GM23338 (cell line): ENCODE measurements around the gene NUMB. TPM values are rescaled to one million over a fixed set of nuclear protein-coding genes. Genes with fewer than 3 reads are reported as not detected.

Source experiments
- ATAC-seq: fragments of 200-7000 bp; cut with Tn5 transposase; 3 replicates; pipeline ENCODE4 v1.9.1; 2020
- DNase-seq: peaks from one replicate; pipeline ENCODE4 v3.0.0-alpha.2; 2015; ENCODE audit warnings: low spot score
- H2AFZ ChIP-seq: fragments of 200-600 bp; sonication (generic); 2 replicates; pipeline ENCODE4 v1.8.0; 2016; ENCODE audit warnings: antibody characterized with exemption, mild to moderate bottlenecking, moderate library complexity
- H3F3A ChIP-seq: fragments of 200-600 bp; sonication (generic); replicated peaks from 2 replicates; pipeline ENCODE4 v1.8.0; 2017; ENCODE audit warnings: antibody characterized with exemption, mixed run types, low read depth
- H3K27ac ChIP-seq: fragments of 200-600 bp; sonication (generic); 2 replicates; pipeline ENCODE4 v1.6.1; 2016; ENCODE audit warnings: low read depth
- H3K27me3 ChIP-seq: fragments of 200-600 bp; sonication (generic); 2 replicates; pipeline ENCODE4 v1.8.0; 2016; ENCODE audit warnings: mild to moderate bottlenecking, mixed run types, moderate library complexity; ENCODE audit not compliant: insufficient read depth
- H3K36me3 ChIP-seq: fragments of 200-600 bp; sonication (generic); 2 replicates; pipeline ENCODE4 v1.8.0; 2016; ENCODE audit warnings: mild to moderate bottlenecking; ENCODE audit not compliant: insufficient read depth
- H3K4me1 ChIP-seq: fragments of 200-600 bp; sonication (generic); 2 replicates; pipeline ENCODE4 v1.8.0; 2016; ENCODE audit warnings: mild to moderate bottlenecking, moderate library complexity; ENCODE audit not compliant: insufficient read depth
- H3K4me2 ChIP-seq: fragments of 200-600 bp; sonication (generic); 2 replicates; pipeline ENCODE4 v1.7.1; 2017; ENCODE audit warnings: mixed run types
- H3K4me3 ChIP-seq: fragments of 200-600 bp; sonication (generic); 2 replicates; pipeline ENCODE4 v1.6.1; 2016; ENCODE audit warnings: mixed run types
- H3K79me2 ChIP-seq: fragments of 200-600 bp; sonication (generic); replicated peaks from 2 replicates; pipeline ENCODE4 v1.8.0; 2017; ENCODE audit warnings: mild to moderate bottlenecking; ENCODE audit not compliant: insufficient read depth
- H3K9me2 ChIP-seq: fragments of 200-600 bp; sonication (generic); 2 replicates; pipeline ENCODE4 v1.8.0; 2017; ENCODE audit not compliant: insufficient read depth
- H4K20me1 ChIP-seq: fragments of 200-600 bp; sonication (generic); replicated peaks from 2 replicates; pipeline ENCODE4 v1.8.0; 2017; ENCODE audit warnings: mild to moderate bottlenecking; ENCODE audit not compliant: insufficient read depth
- H3K27ac Mint-ChIP-seq: 2 replicates; pipeline ENCODE4 v1.8.0; 2020; ENCODE audit warnings: inconsistent platforms, mild to moderate bottlenecking, moderate library complexity, mixed read lengths
- H3K27me3 Mint-ChIP-seq: 3 replicates; pipeline ENCODE4 v1.8.0; 2022; ENCODE audit warnings: low read depth, mild to moderate bottlenecking, moderate library complexity, mixed read lengths, inconsistent platforms; ENCODE audit not compliant: insufficient read depth, poor library complexity
- H3K36me3 Mint-ChIP-seq: 3 replicates; pipeline ENCODE4 v1.8.0; 2021; ENCODE audit warnings: low read depth, mild to moderate bottlenecking, inconsistent platforms, moderate library complexity, mixed read lengths
- H3K4me1 Mint-ChIP-seq: 3 replicates; pipeline ENCODE4 v1.8.0; 2020; ENCODE audit warnings: mild to moderate bottlenecking, inconsistent platforms, mixed read lengths
- H3K4me3 Mint-ChIP-seq: 3 replicates; pipeline ENCODE4 v1.8.0; 2021; ENCODE audit warnings: moderate library complexity, mild to moderate bottlenecking, inconsistent platforms, mixed read lengths
- H3K9me3 Mint-ChIP-seq: 3 replicates; pipeline ENCODE4 v1.8.0; 2020; ENCODE audit warnings: moderate library complexity, mild to moderate bottlenecking, inconsistent platforms, mixed read lengths
- ZNF331 ChIP-seq: fragments of 250-450 bp; sonication (Bioruptor Pico); IDR thresholded peaks from 2 replicates; pipeline ENCODE4 v1.5.0; 2020; ENCODE audit warnings: low read depth, mild to moderate bottlenecking, moderate library complexity
- ZNF462 ChIP-seq: fragments of 250-450 bp; sonication (Bioruptor Pico); IDR thresholded peaks from 2 replicates; pipeline ENCODE4 v1.5.0; 2020; ENCODE audit warnings: mild to moderate bottlenecking, moderate library complexity
- polyA plus RNA-seq: library from polyadenylated mRNA; unstranded; fragments of >200 nt; fragmentation: Nextera tagmentation; extraction: Ambion mirVana; gene quantifications from 2 replicates; pipeline ENCODE4 v1.2.1, GENCODE V29; 2016
- total RNA-seq: library from RNA; depleted of rRNA; stranded (reverse); fragments of >200 nt; shearing (Covaris generic); gene quantifications from 2 replicates; pipeline ENCODE4 v1.2.3, GENCODE V29; 2014
- TF ChIP-seq, protein P1 (sequence below), 2 experiments: fragments of 200-600 bp in 1 of 2; sonication (generic) in 1 of 2; conservative IDR thresholded peaks; 2 replicates each; pipeline versions ENCODE4 v1.5.1 to v1.6.1; 2016 to 2017; ENCODE audit warnings: antibody characterized with exemption in 2 of 2, low read depth in 2 of 2, mild to moderate bottlenecking in 2 of 2, moderate library complexity in 1 of 2

Gene NUMB
- total and polyA plus RNA-seq, 2 experiments from 2014 or later: 32.1 to 36.7 TPM

DNA sequence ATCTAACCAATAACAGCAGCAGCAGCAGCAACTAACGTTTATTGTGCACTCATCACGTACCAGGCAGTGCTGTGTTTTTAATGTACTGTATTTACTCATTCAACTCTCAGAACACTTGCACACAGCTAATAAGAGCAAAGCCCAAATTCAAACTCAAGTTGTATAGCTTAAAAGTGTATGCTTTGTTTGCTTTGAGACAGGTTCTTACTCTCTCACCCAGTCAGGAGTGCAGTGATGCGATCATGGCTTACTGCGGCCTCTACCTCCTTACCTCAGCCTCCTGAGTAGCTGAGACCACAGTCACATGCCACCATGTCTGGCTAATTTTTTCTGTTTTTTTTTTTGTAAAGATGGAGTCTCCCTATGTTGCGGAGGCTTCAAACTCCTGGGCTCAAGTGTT is 115.7 kb downstream of the NUMB start:
- H4K20me1 ChIP-seq: peaks cover 11% of the 10 kb centered on the region
- H3K9me2 ChIP-seq: no peaks in the 10 kb centered on the region
- H3K36me3 ChIP-seq: no peaks in the 10 kb centered on the region
- Mint-ChIP-seq H3K9me3 (no peaks in the 10 kb centered on the region), H3K27ac (no peak overlapping the region), H3K4me3 (no peak overlapping the region), H3K4me1 (peaks cover 11% of the 10 kb centered on the region), H3K36me3 (no peaks in the 10 kb centered on the region), H3K27me3 (no peaks in the 10 kb centered on the region)
- H3K27me3 ChIP-seq: no peaks in the 10 kb centered on the region
- no peaks in the 10 kb centered on the region; the same call in 1 of the 2 replicates for H3K79me2 ChIP-seq
- H3K4me3 ChIP-seq: no peak overlapping the region
- DNase-seq (no peak), ATAC-seq (no peak)
- H3F3A ChIP-seq: no peaks in the 10 kb centered on the region
- no peak overlapping the region for H2AFZ ChIP-seq
- no peak overlapping the region for H3K27ac ChIP-seq
- H3K4me1 ChIP-seq: peaks cover 7% of the 10 kb centered on the region
- no peak overlapping the region for H3K4me2 ChIP-seq
- no peak for TF ChIP-seq ZNF462 (CRISPR knock-in tag)

DNA sequence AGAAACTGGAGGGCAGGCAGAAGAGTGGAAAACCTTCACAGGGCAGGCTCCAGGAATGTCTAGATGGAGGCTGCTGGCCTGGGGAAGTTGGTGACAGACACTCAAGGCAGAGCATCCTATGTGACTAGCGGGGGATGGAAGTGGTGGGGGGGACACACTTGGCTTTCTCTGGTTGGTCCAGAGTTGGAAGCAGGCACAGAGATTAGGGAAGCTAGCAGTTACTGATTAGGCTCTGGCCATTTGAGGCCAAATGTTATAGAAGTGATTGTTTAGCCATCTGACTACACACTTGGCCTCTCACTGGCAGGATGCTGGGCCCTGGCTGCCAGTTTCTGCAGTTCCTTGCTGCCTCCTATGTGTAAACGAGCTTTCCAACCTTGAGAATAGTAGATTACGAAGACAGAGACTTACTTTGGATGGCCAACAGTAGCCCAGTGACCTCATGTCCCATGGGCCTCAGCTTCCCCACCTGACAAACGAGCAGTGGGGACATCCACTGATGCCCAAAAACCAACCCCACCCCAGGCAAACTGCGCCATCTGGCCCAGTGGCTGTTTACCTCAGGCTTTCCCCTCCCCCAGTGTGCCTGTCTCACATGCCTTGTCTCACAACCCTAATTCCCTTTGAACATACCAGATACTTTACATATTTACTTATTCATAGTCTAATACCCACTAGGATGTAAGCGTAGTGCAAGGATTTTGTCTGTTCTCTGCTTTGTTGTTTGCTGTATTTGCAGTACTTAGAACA is 118.3 kb downstream of the NUMB start:
- Histone ChIP-seq H3F3A (no peaks in the 10 kb centered on the region), H3K79me2 (no peaks in the 10 kb centered on the region; the same call in 1 of the 2 replicates), H3K9me2 (no peaks in the 10 kb centered on the region), H4K20me1 (peaks cover 7% of the 10 kb centered on the region; the same call in 1 of the 2 replicates), H3K36me3 (no peaks in the 10 kb centered on the region), H3K4me1 (peaks cover 7% of the 10 kb centered on the region), H2AFZ (no peak overlapping the region), H3K27me3 (no peaks in the 10 kb centered on the region), H3K4me3 (no peak overlapping the region), H3K4me2 (no peak overlapping the region), H3K27ac (no peak overlapping the region)
- Mint-ChIP-seq H3K27ac (no peak overlapping the region), H3K27me3 (no peaks in the 10 kb centered on the region), H3K36me3 (no peaks in the 10 kb centered on the region; the same call in 2 of the 3 replicates), H3K4me1 (peaks cover 11% of the 10 kb centered on the region), H3K4me3 (no peak overlapping the region), H3K9me3 (no peaks in the 10 kb centered on the region)
- peak; percentile 58 for ATAC-seq
- peak; percentile 17 for DNase-seq
- TF ChIP-seq, protein P1, sequence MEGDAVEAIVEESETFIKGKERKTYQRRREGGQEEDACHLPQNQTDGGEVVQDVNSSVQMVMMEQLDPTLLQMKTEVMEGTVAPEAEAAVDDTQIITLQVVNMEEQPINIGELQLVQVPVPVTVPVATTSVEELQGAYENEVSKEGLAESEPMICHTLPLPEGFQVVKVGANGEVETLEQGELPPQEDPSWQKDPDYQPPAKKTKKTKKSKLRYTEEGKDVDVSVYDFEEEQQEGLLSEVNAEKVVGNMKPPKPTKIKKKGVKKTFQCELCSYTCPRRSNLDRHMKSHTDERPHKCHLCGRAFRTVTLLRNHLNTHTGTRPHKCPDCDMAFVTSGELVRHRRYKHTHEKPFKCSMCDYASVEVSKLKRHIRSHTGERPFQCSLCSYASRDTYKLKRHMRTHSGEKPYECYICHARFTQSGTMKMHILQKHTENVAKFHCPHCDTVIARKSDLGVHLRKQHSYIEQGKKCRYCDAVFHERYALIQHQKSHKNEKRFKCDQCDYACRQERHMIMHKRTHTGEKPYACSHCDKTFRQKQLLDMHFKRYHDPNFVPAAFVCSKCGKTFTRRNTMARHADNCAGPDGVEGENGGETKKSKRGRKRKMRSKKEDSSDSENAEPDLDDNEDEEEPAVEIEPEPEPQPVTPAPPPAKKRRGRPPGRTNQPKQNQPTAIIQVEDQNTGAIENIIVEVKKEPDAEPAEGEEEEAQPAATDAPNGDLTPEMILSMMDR (conservative IDR thresholded peaks at IDR 0.05; ENCODE audit: low read depth in 2 of 2): no peak
- TF ChIP-seq ZNF331 (CRISPR knock-in tag): no peak
